AG09309 (cell line): ENCODE data around the gene CHRM3.

ENCODE experiments used
- DNase-seq: peaks from one replicate; pipeline ENCODE4 v3.0.0-alpha.2; 2010; ENCODE audit warnings: low read depth
- H3K4me3 ChIP-seq: 2 replicates; pipeline ENCODE4 v1.5.1; 2011; ENCODE audit warnings: mild to moderate bottlenecking, low read depth, low read length, moderate library complexity; ENCODE audit not compliant: control insufficient read depth
- TF ChIP-seq, protein P1 (sequence below): IDR thresholded peaks from 2 replicates; pipeline ENCODE4 v1.5.1; 2011; ENCODE audit warnings: mild to moderate bottlenecking, low read depth, low read length, inconsistent platforms; ENCODE audit not compliant: insufficient read depth, control insufficient read depth; ENCODE audit errors: missing control alignments

Gene CHRM3

DNA sequence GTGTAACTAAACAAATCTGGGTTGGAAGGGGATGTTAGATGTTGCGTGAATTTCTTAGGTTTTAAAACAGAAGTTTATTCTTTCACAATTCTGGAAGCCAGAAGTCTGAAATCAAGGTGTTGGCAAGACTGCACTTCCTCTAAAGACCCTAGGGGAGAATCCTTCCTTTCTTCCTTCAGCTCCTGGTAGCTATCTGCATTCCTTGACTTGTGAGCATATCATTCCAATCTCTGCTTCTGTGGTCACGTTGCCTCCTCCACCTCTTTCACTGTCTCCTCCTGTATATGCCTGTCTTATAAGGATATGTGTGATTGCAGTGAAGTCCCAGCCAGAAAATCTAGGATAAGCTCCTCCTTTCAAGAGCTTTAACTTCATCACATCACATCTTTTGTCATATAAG is 7.7 kb downstream of the CHRM3 start:
- H3K4me3 ChIP-seq, result no peak overlapping the region
- DNase-seq, result no peak
- TF ChIP-seq, protein P1, sequence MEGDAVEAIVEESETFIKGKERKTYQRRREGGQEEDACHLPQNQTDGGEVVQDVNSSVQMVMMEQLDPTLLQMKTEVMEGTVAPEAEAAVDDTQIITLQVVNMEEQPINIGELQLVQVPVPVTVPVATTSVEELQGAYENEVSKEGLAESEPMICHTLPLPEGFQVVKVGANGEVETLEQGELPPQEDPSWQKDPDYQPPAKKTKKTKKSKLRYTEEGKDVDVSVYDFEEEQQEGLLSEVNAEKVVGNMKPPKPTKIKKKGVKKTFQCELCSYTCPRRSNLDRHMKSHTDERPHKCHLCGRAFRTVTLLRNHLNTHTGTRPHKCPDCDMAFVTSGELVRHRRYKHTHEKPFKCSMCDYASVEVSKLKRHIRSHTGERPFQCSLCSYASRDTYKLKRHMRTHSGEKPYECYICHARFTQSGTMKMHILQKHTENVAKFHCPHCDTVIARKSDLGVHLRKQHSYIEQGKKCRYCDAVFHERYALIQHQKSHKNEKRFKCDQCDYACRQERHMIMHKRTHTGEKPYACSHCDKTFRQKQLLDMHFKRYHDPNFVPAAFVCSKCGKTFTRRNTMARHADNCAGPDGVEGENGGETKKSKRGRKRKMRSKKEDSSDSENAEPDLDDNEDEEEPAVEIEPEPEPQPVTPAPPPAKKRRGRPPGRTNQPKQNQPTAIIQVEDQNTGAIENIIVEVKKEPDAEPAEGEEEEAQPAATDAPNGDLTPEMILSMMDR, result no peak

DNA sequence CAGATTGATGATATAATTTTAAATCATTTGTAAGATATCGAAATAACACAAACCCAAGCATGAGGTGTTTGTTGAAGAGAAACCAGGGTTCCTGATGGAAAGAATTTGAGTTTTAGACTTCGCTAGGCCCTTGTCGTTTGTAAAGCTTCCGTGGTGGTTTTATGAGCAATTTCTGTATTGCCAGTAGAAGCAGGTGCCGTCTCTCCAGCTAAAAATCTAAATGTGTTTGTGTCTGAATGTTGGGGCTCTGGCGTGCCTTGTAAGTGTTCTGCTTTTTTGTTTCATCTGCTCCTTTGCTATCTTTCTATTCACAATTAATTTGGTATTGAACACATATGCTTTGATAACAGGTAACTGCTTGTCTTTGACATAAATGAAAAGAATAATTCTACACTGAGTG is 27.5 kb downstream of the CHRM3 start:
- DNase-seq, result no peak
- TF ChIP-seq, protein P1, result no peak
- no peak overlapping the region for H3K4me3 ChIP-seq

DNA sequence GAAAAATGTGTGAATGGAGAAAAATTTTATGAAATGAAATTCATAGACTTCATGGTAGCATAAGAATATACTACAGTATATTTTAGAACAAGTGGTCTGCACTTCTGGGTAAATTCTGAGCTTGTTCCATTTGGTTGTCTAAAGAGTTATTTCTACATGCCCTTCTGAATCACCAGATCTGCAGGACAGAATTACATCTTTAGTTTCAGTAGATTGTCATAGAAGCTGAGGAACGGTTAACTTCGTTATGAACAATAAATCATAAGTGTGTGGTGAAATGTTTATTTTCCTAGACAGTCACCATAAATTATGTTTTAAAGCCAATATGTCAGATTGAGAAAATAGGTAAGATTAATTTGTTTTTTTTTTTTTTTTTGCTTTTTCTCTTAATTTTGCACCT is 30.9 kb downstream of the CHRM3 start:
- TF ChIP-seq, protein P1, result no peak
- DNase-seq, result no peak
- H3K4me3 ChIP-seq, result no peak overlapping the region

DNA sequence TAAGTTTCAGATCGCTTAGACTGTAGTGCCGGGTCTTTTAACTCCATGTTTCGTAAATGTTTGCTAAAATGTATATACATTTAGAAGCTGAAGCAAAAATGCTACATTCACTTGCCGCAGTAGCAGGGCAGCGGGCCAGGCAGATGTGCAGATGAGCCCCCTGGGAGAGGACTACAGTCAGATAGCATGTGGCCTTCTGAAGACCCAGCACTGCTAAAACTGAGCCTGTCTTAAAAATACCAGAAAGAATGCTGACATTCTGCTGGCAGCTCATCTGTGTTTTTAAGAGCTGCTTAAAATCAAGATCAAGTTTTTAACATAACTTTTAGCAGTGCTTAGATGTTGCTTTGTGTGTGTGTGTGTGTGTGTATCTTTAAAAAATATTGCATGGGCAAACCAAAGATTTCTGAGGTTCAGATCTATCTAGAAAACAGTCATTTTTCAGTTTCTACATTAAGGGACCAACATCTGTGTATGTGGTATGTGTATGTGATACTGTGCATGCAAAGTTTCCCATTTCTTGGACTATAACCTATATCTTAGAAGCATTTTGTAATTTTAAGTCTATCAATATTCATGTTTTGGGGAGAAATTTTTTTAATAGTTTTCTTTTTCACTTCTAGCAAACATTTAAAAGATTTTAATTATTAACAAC is 31.7 kb downstream of the CHRM3 start:
- no peak for DNase-seq
- TF ChIP-seq, protein P1, result no peak
- no peak overlapping the region for H3K4me3 ChIP-seq

DNA sequence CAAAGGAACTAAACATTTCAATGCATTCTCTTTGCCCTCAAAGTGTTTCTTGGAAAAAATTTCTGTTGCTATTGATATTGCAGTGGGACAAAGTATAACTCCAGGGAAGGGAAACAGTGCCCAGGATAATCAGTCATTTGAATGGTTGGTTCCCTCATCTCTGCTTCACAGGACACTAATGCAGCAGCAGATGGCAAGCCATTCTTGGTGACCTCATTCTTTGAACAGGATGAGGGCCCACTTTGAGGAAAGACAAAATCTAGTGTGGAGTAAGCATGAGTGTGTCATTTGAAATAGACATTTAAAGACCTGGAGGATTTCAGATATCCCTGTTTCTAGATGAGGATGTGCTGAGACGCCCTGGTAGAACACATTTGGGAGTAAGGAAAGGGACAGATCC is 32.3 kb downstream of the CHRM3 start:
- DNase-seq, result no peak

DNA sequence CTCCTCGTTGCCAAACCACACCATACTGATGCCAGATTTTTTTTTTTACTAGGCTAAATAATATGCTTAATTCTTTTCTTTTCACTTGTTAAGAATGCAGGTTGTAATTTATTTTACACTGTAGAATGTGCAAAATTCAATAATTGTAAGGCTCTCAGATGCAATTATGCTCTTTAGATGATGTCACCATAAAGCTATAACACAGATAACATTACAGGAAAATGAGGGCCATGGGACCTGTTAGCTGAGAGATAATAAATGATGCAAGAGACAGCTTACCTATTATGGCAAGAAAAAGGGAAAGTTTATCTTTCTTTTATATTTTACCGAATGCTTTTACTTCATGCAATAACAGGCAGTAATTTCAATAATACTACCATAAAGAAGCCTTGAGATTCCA is 35.4 kb downstream of the CHRM3 start:
- TF ChIP-seq, protein P1, result no peak
- DNase-seq, result no peak

More for the DNA sequence above, 32.3 kb downstream of the CHRM3 start:
- TF ChIP-seq, protein P1, result no peak
- no peak overlapping the region for H3K4me3 ChIP-seq

More for the DNA sequence above, 35.4 kb downstream of the CHRM3 start:
- no peak overlapping the region for H3K4me3 ChIP-seq
